ENCODE results near the gene RCOR2.

DNA sequence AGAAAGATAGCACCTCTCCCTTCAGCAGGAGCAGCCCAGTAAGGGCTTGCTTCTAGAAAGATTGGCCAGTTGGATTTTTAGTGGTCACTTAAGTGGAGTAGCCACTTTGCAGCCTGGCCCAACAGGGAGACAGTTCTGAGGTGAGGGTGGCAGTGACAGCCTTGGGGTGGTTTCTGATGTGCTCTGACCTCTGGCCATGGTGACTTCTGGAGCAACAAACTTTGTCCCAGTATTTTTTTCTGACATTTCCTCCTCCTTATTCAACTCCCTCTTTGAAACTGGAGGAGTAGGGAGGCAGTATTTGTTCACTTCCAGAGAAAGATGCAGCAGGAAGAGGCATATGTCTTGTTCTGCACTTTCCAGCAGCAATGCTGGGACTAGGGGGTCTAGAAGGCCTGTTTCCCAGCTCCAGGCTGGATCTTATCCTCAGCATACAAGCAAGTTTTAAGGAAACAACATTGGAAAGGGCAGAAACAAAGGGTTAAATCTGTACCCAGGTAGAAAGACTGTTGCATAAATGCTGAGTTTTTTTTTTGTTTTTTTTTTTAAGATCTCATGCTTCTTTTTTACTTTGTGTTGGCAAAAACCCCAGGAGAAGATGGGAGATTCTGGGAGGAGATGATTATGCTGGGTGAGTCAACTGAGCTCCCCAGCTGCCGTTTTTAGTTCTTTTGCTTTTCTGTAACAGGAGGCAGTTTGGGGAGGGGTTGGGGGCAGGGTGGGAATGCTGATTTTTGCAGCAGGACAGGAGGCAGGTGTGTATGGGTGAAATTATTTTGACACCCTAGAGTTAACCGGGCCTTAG, 37.2 kb downstream of the RCOR2 start:
- TF ChIP-seq CTCF (conservative IDR thresholded peaks at IDR 0.05 in 1 of 2, IDR thresholded peaks at IDR 0.05 in 1 of 2; ENCODE audit: low read depth in 1 of 2, low read length in 2 of 2), result no peak
- TF ChIP-seq EZH2 (IDR thresholded peaks at IDR 0.05; ENCODE audit: low read length, missing control alignments), result no peak
